Measurements from ENCODE around the gene TMEM123.

GRCh38 chr11:102464037-102464436 lies 11.5 kb upstream of the TMEM123 start:
- TF ChIP-seq TAF1 (IDR thresholded peaks at IDR 0.05; ENCODE audit: low read depth, low read length) (no peak), POLR2A (IDR thresholded peaks at IDR 0.05; ENCODE audit: low read depth, low read length) (no peak), POLR2AphosphoS5 (IDR thresholded peaks at IDR 0.05; ENCODE audit: low read depth, low read length) (no peak), SPI1 (IDR thresholded peaks at IDR 0.05; ENCODE audit: low read depth, low read length) (no peak), POU2F2 (IDR thresholded peaks at IDR 0.05; ENCODE audit: low read depth, low read length) (no peak), PAX5 (IDR thresholded peaks at IDR 0.05; ENCODE audit: insufficient read depth, low read length, severe bottlenecking) (no peak)

Data from GM12891 (cell line).